Chondrocyte (in vitro differentiated cells): Measurements from ENCODE around the gene FHIT. TPM values are rescaled to one million over a fixed set of nuclear protein-coding genes. Genes with fewer than 3 reads are reported as not detected.

ENCODE experiments used
- DNase-seq: peaks from one replicate; pipeline ENCODE4 v3.0.0; 2021; ENCODE audit warnings: mixed read lengths, low spot score
- H3K27ac Mint-ChIP-seq: one replicate; pipeline ENCODE4 v1.8.0; 2021; ENCODE audit warnings: mild to moderate bottlenecking, moderate library complexity, mixed read lengths; ENCODE audit not compliant: unreplicated experiment
- H3K27me3 Mint-ChIP-seq: 2 replicates; pipeline ENCODE4 v1.8.0; 2021; ENCODE audit warnings: low read depth, mixed read lengths
- H3K36me3 Mint-ChIP-seq: 2 replicates; pipeline ENCODE4 v1.8.0; 2021; ENCODE audit warnings: low read depth, mixed read lengths
- H3K4me1 Mint-ChIP-seq: 2 replicates; pipeline ENCODE4 v1.8.0; 2021; ENCODE audit warnings: low read depth, mild to moderate bottlenecking, mixed read lengths
- H3K4me3 Mint-ChIP-seq: one replicate; pipeline ENCODE4 v1.8.0; 2021; ENCODE audit warnings: mild to moderate bottlenecking, moderate library complexity, mixed read lengths; ENCODE audit not compliant: unreplicated experiment
- H3K9me3 Mint-ChIP-seq: 2 replicates; pipeline ENCODE4 v1.8.0; 2021; ENCODE audit warnings: low read depth, mixed read lengths
- CTCF ChIP-seq: fragments of 200-600 bp; sonication (generic); IDR thresholded peaks from 2 replicates; pipeline ENCODE4 v1.5.0; 2021; ENCODE audit warnings: antibody characterized with exemption, mild to moderate bottlenecking, moderate library complexity
- total RNA-seq: library from RNA; stranded (reverse); gene quantifications from 3 replicates; pipeline ENCODE4 v1.2.1, GENCODE V29; 2021

The FHIT gene
- total RNA-seq, 1 donor from 2014 or later = 3.8 TPM

GRCh38 chr3:60070366-60070765, 1180.9 kb downstream of the FHIT start:
- DNase-seq = no peak
- Mint-ChIP-seq H3K4me1 (peaks cover 20% of the 10 kb centered on the region), H3K9me3 (no peaks in the 10 kb centered on the region), H3K4me3 (no peak overlapping the region), H3K27me3 (no peaks in the 10 kb centered on the region), H3K27ac (no peak overlapping the region), H3K36me3 (no peaks in the 10 kb centered on the region)
- no peak for TF ChIP-seq CTCF

- Mint-ChIP-seq H3K4me1 (peaks cover 44% of the 10 kb centered on the region), H3K27me3 (no peaks in the 10 kb centered on the region), H3K9me3 (peaks cover 5% of the 10 kb centered on the region), H3K36me3 (no peaks in the 10 kb centered on the region), H3K27ac (peak overlapping the region; percentile 94), H3K4me3 (no peak overlapping the region)
- no peak for DNase-seq
- no peak for TF ChIP-seq CTCF
Measured at GRCh38 chr3:60065227-60065868, 1185.9 kb downstream of the FHIT start.

DNA sequence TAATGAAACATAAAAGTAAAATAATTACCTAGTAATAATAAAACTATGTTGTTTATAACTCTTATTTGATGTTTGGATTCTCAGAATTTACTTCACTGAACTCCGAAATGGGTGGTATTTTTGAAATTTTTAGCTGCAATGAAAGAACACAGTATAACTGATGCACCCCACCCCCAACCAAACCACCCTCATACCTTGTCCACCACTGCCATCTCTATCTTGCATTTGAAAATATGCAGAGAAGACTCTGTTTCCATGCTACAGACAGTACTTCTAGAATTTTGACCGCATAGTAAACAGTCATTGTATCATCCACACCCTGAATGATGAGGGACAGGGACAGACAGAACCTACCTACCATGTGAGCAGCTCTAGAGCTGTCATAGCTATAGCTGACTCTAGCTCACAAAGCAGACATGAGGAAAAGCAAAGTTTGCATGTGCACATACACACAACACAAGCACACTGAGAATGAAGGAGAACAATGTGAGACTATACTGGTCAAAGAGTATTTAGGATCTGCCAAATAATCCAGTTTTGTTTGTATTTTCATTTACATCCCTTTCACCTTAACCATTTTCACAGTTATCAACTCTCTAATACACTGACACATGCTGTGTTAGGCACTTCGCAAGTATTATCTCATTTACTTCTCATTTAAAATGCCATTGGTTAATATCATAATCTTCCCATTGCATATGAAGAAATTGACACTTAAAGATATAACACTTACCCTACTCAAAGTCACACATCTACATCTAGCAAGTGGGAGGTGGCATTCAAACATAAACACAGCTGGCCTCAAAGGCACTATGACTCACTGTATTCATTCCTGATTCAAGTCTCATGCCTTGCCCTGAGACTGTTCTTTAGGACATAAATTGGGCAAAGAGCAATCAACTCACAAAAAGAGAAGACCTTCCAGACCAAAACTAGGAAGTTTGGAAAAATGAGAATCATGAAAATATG, 1186.8 kb downstream of the FHIT start:
- DNase-seq = no peak

DNA sequence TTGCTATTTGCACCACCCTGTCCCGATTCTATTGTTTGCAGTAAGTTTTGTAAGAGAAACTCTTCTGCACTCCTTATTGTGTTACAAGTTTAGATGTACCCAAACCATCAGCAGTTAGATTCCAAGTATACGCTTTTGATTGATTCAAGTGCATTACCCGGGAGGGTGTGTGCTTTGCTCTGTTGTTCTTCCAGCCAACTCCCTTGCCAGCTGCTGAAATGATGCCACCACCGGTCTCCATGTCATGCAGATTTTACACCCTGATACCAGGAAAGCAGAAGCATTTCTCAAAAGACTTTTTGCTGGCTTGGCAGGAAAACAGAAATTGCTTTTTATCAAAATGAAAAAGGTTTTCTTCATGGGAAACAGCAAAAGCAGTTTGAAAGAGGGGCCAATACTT, 1194.8 kb downstream of the FHIT start:
- DNase-seq = no peak
- Mint-ChIP-seq H3K36me3 (no peaks in the 10 kb centered on the region), H3K4me3 (no peak overlapping the region), H3K4me1 (peaks cover 36% of the 10 kb centered on the region), H3K27ac (peak overlapping the region; percentile 63), H3K9me3 (no peaks in the 10 kb centered on the region), H3K27me3 (no peaks in the 10 kb centered on the region)
- TF ChIP-seq CTCF = no peak

More for the DNA sequence above, 1186.8 kb downstream of the FHIT start:
- no peak for TF ChIP-seq CTCF
- Mint-ChIP-seq H3K27ac (peak overlapping the region; percentile 94), H3K27me3 (no peaks in the 10 kb centered on the region), H3K4me1 (peaks cover 44% of the 10 kb centered on the region), H3K36me3 (no peaks in the 10 kb centered on the region), H3K4me3 (no peak overlapping the region), H3K9me3 (peaks cover 5% of the 10 kb centered on the region)

DNA sequence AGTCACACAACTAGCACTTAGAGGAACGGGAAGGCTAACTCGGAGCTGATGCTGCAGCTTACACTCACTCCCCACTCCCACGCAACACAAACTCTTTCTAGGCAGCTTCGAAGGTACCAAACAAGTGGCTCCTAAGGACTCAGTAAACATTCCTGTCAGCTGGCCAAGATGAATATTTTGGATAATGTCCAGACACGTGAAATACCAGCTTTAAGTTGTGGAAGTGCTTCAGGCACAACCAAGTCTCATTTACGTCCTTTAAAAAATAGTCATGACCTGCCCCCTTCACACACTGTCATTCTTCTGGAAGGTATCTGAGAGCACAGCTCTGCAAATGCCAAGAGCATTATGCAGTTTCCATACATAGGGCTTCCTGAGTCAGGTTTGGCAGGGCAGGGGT, 1195.5 kb downstream of the FHIT start:
- peak overlapping the region; percentile 63 for H3K27ac Mint-ChIP-seq
- H3K36me3 Mint-ChIP-seq = no peaks in the 10 kb centered on the region
- peaks cover 31% of the 10 kb centered on the region for H3K4me1 Mint-ChIP-seq
- no peak for DNase-seq
- H3K9me3 Mint-ChIP-seq = no peaks in the 10 kb centered on the region
- no peak overlapping the region for H3K4me3 Mint-ChIP-seq
- TF ChIP-seq CTCF = no peak
- H3K27me3 Mint-ChIP-seq = no peaks in the 10 kb centered on the region
